GM13977 (cell line): ENCODE measurements around the gene CELSR2.

ENCODE experiments used
- DNase-seq: peaks from one replicate; pipeline ENCODE4 v3.0.0; 2012; ENCODE audit warnings: low spot score
- in situ Hi-C: fragments of 300-500 bp; cut with MboI; formaldehyde crosslinking; loops from one replicate; pipeline ENCODE4 v1.12.0; 2022; ENCODE audit warnings: low sequenced_read_pairs, low pct_unique_long_range_greater_than_20kb, mixed read lengths, inconsistent platforms; ENCODE audit not compliant: unreplicated experiment
- TF ChIP-seq, protein P1 (sequence below): IDR thresholded peaks from 2 replicates; pipeline ENCODE4 v1.5.1; 2012; ENCODE audit warnings: mild to moderate bottlenecking, control low read depth; ENCODE audit not compliant: insufficient read depth; ENCODE audit errors: extremely low read depth, missing control alignments

The CELSR2 gene

DNA sequence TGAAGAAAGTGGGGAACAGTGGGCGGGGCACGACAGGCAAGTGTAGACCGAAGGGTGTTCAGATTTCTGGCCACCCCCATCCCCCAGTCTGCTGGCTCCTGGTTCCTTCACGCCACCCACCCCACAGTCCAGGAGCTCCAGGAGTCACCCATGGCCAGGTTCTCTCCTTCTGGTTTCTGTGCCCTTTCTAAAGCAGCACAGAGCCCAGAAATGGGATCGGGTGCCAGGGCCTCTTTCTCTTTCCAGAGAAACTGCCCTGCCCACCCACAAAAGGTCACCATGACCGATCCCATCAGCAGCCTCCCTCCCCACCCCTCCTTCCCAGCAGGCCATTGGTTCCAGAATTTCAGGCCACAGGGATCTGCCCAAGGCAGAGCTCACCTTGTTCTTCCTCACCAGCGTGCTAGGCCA lies 3.2 kb upstream of the CELSR2 start:
- DNase-seq = no peak
- in situ Hi-C loops = no loop called here
- TF ChIP-seq, protein P1, sequence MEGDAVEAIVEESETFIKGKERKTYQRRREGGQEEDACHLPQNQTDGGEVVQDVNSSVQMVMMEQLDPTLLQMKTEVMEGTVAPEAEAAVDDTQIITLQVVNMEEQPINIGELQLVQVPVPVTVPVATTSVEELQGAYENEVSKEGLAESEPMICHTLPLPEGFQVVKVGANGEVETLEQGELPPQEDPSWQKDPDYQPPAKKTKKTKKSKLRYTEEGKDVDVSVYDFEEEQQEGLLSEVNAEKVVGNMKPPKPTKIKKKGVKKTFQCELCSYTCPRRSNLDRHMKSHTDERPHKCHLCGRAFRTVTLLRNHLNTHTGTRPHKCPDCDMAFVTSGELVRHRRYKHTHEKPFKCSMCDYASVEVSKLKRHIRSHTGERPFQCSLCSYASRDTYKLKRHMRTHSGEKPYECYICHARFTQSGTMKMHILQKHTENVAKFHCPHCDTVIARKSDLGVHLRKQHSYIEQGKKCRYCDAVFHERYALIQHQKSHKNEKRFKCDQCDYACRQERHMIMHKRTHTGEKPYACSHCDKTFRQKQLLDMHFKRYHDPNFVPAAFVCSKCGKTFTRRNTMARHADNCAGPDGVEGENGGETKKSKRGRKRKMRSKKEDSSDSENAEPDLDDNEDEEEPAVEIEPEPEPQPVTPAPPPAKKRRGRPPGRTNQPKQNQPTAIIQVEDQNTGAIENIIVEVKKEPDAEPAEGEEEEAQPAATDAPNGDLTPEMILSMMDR = no peak

DNA sequence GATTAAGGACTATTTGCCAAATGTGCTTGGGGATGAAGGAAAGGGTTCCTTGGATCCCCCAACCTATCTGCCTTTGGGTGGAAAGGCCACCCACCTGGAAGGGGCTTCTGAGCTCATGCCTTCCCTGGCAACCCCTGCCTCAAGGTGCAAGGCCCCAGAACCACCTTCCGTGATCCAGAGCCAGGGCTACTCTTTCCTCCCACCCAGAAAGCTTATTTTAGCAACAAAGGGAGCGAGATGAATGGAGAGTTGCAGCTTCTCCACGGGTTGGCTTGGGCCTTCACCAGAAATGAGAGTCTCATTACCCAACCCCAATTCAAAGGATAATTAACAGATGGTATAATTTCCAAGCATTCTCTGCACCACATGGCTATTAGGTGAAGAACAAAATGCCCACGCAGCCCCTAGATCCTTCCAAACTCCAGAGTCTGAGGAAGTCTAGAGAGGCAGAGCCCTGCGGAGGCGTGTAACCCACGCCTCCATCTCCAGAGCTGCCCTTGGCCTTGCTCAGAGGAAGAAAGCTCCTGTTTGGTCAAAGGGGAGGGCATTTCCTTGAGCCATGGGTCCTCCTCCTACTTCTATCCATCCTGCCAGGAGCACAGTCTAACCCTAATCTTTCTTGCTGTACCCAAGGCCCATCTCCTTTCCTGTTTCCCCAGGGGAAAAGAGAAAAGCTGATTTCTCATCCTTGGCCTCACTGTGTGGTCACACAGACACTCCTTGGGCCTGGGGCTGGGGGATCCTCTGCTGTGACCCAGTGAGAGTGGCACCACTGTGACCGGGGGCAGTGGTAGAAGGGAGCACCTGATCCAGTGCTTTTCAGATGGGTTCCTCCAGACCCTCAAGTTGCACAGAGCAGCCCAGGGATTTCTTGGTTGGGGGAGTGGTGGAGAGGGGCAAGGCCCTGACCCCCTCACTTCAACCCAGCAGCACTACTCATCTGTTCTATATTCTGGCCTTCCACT lies 1.7 kb upstream of the CELSR2 start:
- peak; percentile 29 for DNase-seq
- TF ChIP-seq, protein P1 = no peak
- in situ Hi-C loops = no loop called here

DNA sequence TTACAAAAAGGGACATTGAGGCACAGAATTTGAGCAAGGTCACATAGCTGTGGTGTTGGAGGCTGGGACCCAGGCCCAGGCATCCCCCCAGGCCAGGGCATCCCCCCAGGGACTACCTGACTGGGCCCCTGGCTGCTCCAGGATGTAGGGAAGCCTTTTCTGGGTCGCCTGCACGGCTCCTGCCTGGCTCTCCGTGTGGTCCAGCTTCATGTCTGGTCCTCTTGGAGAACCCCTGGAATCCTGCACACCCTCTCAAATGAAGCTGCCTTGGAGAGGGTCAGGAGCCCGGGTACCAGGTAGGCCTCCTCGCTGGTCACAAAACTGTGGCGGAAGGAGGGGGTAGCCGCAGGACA lies 919 bp upstream of the CELSR2 start:
- in situ Hi-C loops = no loop called here
- DNase-seq = peak; percentile 28

DNA sequence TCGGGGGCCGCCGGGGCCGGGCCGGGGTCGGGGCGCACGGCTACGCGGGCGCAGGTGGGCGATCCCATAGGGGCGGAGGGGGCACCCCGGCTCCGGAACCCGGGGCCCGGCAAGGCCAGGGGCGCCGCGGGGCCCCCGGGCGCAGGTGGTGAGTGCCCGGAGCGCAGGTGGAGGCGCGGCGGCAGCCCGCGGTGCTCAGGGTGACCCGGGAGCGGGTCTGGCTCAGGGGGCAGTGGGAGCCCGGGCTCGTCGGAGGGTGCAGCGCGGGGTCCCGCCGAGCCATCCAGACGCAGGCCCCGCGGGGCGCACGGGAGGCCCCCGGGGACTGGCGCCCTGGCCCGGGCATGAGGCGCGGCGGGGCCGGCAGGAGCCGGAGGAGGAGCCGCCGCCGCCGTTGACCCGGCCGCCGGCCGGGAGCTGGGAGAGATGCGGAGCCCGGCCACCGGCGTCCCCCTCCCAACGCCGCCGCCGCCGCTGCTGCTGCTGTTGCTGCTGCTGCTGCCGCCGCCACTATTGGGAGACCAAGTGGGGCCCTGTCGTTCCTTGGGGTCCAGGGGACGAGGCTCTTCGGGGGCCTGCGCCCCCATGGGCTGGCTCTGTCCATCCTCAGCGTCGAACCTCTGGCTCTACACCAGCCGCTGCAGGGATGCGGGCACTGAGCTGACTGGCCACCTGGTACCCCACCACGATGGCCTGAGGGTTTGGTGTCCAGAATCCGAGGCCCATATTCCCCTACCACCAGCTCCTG lies 489 bp downstream of the CELSR2 start:
- DNase-seq = no peak
- TF ChIP-seq, protein P1 = no peak
- in situ Hi-C loops = no loop called here

More for the DNA sequence above, 919 bp upstream of the CELSR2 start:
- TF ChIP-seq, protein P1 = no peak

DNA sequence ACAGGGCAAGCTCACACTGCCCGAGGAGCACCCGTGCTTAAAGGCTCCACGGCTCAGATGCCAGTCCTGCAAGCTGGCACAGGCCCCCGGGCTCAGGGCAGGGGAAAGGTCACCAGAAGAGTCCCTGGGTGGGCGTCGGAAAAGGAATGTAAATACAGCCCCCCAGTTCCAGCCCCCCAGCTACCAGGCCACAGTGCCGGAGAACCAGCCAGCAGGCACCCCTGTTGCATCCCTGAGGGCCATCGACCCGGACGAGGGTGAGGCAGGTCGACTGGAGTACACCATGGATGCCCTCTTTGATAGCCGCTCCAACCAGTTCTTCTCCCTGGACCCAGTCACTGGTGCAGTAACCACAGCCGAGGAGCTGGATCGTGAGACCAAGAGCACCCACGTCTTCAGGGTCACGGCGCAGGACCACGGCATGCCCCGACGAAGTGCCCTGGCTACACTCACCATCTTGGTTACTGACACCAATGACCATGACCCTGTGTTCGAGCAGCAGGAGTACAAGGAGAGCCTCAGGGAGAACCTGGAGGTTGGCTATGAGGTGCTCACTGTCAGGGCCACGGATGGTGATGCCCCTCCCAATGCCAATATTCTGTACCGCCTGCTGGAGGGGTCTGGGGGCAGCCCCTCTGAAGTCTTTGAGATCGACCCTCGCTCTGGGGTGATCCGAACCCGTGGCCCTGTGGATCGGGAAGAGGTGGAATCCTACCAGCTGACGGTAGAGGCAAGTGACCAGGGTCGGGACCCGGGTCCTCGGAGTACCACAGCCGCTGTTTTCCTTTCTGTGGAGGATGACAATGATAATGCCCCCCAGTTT lies 1.3 kb downstream of the CELSR2 start:
- TF ChIP-seq, protein P1 = no peak
- in situ Hi-C loops = no loop called here
- no peak for DNase-seq
